HUES6 (cell line): ENCODE measurements around the gene CPNE2.
"Not testable (repeated sequence)": the region's sequence is repeated elsewhere in the genome, so short reads cannot be mapped to it uniquely, and the experiment has no call there.

Experiments used
- H3K27ac ChIP-seq: 2 replicates; pipeline ENCODE4 v1.7.0; 2013; ENCODE audit warnings: low read depth, mild to moderate bottlenecking, low read length, inconsistent platforms
- H3K27me3 ChIP-seq: 2 replicates; pipeline ENCODE4 v1.6.1; 2013; ENCODE audit warnings: low read length; ENCODE audit not compliant: control insufficient read depth, insufficient read depth
- H3K36me3 ChIP-seq: 2 replicates; pipeline ENCODE4 v1.6.1; 2013; ENCODE audit warnings: low read length; ENCODE audit not compliant: control insufficient read depth, insufficient read depth
- H3K4me1 ChIP-seq: 2 replicates; pipeline ENCODE4 v1.6.1; 2013; ENCODE audit warnings: low read length; ENCODE audit not compliant: control insufficient read depth, insufficient read depth
- H3K4me3 ChIP-seq: 2 replicates; pipeline ENCODE4 v1.5.1; 2013; ENCODE audit warnings: low read depth, low read length
- H3K9ac ChIP-seq: one replicate; pipeline ENCODE4 v1.6.1; 2013; ENCODE audit warnings: mild to moderate bottlenecking, low read length
- H3K9me3 ChIP-seq: 2 replicates; pipeline ENCODE4 v1.6.1; 2013; ENCODE audit warnings: low read depth, low read length; ENCODE audit not compliant: control insufficient read depth, insufficient read depth

Gene CPNE2

DNA sequence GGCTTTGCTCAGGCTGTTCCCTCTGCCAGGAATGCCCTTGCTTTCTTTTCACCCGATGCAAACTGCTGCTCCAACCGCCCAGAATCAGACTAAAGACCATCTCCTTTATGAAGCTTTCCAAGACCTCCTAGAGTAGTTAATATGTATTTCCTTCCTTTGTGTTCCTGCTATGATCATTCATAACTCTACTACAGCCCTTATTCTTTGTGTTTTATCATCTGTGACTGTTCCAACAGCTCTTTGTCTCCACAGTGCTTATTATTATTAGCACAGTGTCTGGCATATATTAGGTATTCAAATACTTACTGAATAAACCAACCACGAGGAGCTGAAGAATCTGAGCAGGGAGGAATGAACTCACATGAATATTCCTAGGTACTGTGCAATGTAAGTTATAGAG, 85.8 kb downstream of the CPNE2 start:
- H3K4me1 ChIP-seq, result peaks cover 21% of the 10 kb centered on the region
- H3K27ac ChIP-seq, result no peak overlapping the region
- H3K9ac ChIP-seq, result no peak overlapping the region
- peaks cover 6% of the 10 kb centered on the region for H3K36me3 ChIP-seq
- H3K27me3 ChIP-seq, result no peaks in the 10 kb centered on the region
- H3K9me3 ChIP-seq, result no peaks in the 10 kb centered on the region
- H3K4me3 ChIP-seq, result no peak overlapping the region

DNA sequence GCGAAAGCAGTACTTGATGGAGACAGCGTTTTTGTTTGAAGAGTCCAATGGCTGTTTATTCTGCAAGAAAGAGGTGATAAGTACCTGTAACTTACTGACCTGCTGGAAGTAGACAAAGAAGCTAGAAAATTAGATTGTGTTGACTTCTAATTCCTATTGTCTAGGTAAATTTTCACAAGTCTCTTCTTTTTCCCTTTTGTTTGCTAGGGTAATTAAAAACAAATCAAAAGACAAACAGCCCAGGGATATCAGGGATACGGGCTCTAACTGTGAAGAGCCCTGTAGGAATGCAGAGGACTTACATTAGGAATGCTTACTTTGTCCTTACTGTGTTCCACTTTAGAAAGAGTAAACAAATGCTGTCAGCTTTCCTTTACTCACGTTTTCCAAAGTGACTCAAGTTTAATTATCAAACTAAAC, 86.4 kb downstream of the CPNE2 start:
- H3K9ac ChIP-seq, result no peak overlapping the region
- no peak overlapping the region for H3K27ac ChIP-seq
- no peaks in the 10 kb centered on the region for H3K9me3 ChIP-seq
- no peaks in the 10 kb centered on the region; the same call in 1 of the 2 replicates for H3K36me3 ChIP-seq
- H3K4me1 ChIP-seq, result peaks cover 21% of the 10 kb centered on the region
- H3K4me3 ChIP-seq, result no peak overlapping the region
- H3K27me3 ChIP-seq, result no peaks in the 10 kb centered on the region

DNA sequence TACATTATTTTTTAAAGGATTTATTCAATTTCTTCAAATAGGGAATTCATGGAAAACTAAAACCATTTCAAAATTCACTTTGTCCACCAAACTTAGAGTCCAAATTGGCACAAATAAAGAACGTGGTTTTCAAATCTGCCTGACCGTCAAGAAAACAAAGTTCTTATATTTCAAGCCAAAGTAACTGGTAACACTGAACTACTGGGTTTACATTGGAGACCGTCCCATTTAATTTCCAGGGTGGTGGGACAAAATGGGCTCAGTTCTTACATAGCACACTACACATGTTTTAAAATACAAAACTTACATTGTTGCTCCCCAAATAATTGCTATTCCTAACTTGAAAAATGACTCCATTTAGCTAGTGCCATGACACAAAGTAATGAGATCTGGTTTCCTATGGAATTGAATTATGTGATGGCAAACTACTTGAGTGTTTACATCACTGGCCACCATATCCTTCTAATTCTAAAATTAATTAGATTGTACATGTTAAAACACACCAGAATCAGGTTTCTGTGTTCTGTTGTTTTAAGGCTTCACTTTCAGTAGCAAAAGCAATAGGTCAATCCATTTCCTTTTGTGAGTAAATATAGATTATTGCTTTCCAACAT, 86.9 kb downstream of the CPNE2 start:
- Histone ChIP-seq H3K9me3 (no peaks in the 10 kb centered on the region), H3K27me3 (no peaks in the 10 kb centered on the region), H3K27ac (no peak overlapping the region), H3K9ac (no peak overlapping the region), H3K4me1 (peaks cover 21% of the 10 kb centered on the region), H3K4me3 (no peak overlapping the region), H3K36me3 (no peaks in the 10 kb centered on the region)

DNA sequence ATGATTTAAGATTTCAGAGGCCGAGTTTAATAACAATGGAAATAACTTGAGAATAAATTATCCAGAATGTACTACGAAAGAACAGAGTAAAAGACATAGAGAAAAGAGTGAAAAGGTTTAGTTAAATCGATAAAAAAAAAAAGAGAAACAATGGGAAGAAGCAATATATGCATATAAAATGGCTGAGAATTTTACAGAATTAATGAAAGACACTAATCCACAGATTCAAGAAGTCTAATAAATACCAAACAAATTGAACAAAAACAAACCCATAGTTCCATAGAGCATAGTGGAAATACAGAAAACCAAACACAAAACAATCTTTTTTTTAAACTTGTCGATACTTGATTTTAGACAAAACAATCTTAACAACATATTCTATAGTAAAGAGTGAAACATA, 91.7 kb downstream of the CPNE2 start:
- H3K4me3 ChIP-seq, result peak overlapping the region; percentile 95; the same call in 1 of the 2 replicates
- H3K4me1 ChIP-seq, result peaks cover 23% of the 10 kb centered on the region
- H3K9me3 ChIP-seq, result no peaks in the 10 kb centered on the region
- H3K36me3 ChIP-seq, result no peaks in the 10 kb centered on the region
- H3K27ac ChIP-seq, result no peak overlapping the region
- no peak overlapping the region for H3K9ac ChIP-seq
- H3K27me3 ChIP-seq, result no peaks in the 10 kb centered on the region

DNA sequence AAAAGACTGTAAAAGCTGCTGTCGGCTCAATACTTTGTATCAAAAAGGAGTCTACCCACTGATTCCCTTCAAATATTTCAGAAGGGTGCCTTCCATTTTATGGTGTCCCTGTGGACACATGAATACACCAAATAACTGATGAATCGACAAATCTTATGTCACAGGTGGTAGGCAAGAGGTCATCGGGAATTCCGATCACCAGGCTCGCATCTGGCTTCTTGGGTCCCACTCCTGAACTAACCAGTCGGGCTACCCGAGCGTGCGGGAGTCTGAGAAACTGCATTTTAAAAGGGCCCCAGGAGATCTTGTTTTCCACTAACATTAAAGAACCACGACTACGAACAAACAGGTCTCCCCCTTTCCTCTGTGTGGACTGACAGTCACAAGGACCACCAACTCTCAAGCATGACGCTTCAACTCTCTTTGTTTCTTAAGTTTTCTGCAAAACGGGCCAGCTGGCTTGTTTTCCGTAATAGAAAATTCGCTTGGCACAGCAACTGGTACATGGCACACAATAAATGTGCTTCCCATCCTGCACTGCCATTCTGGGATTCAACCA, 92.6 kb downstream of the CPNE2 start:
- Histone ChIP-seq H3K9me3 (no peaks in the 10 kb centered on the region), H3K4me1 (peaks cover 18% of the 10 kb centered on the region), H3K27ac (peak overlapping the region; percentile 82; the same call in 1 of the 2 replicates), H3K9ac (peak overlapping the region; percentile 90), H3K4me3 (peak overlapping the region; percentile 95), H3K36me3 (no peaks in the 10 kb centered on the region), H3K27me3 (no peaks in the 10 kb centered on the region)

DNA sequence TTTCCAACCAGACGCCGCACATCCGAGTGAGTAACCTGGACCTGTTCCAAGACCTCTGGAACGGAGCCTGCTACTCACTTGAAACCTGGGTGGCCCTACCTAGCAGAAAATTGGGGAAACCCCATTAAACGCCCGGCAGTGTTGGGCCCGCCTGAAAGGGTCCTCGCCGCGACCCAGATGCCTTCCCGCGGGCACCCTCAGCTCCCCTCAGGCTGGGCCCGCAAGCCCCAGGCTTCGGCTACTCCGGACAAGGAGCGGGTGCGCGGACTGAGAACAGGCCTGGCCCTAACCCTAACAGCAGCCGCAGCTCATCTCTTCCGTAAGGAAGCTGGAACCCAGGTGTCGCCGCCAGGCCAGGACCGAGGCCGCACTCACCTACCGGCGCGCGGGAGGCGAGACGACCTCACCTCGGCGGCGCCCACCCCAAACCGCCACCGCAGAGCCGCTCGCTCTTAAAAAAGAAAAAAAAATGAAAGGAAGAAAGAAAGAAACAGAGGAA, 93.1 kb downstream of the CPNE2 start:
- Histone ChIP-seq H3K4me1 (peaks cover 18% of the 10 kb centered on the region), H3K9me3 (no peaks in the 10 kb centered on the region), H3K27me3 (no peaks in the 10 kb centered on the region), H3K36me3 (no peaks in the 10 kb centered on the region), H3K27ac (peak overlapping the region; percentile 82; the same call in 1 of the 2 replicates), H3K9ac (peak overlapping the region; percentile 90), H3K4me3 (peak overlapping the region; percentile 95)

DNA sequence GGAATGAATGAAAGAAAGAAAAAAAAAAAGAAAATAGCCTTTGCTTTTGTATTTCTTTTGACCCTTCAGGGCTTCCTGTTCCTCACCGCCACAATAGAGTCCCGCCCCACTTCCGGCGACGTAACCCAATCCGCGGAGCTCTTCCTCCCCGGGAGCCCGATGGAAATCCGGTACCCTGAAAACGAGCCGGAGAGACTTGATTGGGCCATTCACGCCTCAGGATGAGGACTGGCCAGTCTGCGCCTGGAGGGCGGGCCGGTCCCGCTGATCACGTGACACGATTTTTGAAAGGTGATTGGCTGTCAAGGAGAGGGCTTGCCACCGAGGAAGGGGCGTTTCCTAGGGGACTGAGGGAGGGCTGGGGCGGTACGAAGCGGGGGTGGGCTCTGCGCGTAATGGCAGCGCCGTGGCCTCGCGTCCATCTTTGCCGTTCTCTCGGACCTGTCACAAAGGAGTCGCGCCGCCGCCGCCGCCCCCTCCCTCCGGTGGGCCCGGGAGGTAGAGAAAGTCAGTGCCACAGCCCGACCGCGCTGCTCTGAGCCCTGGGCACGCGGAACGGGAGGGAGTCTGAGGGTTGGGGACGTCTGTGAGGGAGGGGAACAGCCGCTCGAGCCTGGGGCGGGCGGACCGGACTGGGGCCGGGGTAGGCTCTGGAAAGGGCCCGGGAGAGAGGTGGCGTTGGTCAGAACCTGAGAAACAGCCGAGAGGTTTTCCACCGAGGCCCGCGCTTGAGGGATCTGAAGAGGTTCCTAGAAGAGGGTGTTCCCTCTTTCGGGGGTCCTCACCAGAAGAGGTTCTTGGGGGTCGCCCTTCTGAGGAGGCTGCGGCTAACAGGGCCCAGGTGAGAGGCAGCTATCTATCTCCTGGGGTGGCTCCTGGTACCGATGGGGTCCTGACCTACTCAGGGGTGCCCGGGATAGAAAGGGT, 93.8 kb downstream of the CPNE2 start, which contains the start of the genes PSME3IP1 and RSPRY1:
TSS of gene PSME3IP1 (minus strand) at position 95 of the 927 bp plus-strand sequence. CDS start 12,185 bp downstream, outside the sequence.
TSS of gene RSPRY1 (plus strand) at position 385 of the 927 bp plus-strand sequence. CDS start 18,330 bp downstream, outside the sequence.
- peaks cover 18% of the 10 kb centered on the region for H3K4me1 ChIP-seq
- peak within 1 kb of the TSS; percentile 90 for H3K9ac ChIP-seq
- no peaks in the 10 kb centered on the region for H3K27me3 ChIP-seq
- H3K9me3 ChIP-seq, result no peaks in the 10 kb centered on the region
- H3K27ac ChIP-seq, result peak within 1 kb of the TSS; percentile 82; the same call in 1 of the 2 replicates
- H3K4me3 ChIP-seq, result peak within 1 kb of the TSS; percentile 95
- H3K36me3 ChIP-seq, result no peaks in the 10 kb centered on the region

DNA sequence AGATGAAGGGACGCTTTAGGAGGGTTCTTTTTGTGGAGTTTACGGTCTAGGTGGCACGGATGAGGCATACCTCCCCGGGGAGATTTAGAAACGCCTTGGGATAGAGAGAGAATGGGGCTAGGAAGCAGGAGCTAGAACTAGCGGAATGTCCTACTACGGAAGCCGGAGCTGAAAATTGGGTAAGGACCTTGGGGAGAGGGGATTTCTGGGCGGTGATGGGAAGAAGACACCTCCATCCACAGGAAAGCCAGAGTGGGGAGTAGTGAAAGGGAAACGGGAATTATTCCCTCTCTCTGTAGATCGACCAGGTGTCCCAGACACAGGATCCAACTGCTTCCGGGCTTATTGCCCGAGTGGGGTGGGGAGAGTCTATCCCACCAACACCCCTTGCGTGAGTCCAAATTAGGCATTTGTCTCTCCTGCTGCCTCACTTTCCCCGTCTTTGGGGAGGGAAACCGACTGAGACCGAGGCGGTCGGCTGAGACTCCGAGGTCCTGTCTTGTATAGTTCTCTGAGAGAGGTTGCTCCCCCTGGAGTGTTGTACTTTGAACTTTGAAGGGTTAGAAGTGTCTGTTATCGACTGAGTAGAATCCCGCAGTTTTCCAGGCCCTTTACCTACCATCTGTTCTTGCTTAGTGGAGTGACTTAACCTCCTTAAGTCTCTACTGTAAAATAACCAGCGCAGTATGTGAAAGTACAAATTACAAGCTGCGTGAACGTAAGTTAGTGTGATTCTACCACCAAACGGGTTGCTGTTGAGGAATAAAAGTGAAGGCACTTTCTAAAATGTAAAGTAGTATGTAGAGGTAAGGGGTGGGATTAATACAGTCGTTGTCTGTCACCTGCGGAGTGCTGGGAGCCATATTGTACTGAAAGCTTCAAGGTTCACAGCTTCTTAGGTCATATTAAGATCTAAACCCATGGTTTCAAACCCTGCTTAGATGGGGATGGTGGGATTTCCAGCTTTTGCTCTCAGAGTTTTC, 94.8 kb downstream of the CPNE2 start:
- no peaks in the 10 kb centered on the region for H3K9me3 ChIP-seq
- peak overlapping the region; percentile 83 for H3K9ac ChIP-seq
- H3K4me3 ChIP-seq, result peak overlapping the region; percentile 86
- no peaks in the 10 kb centered on the region for H3K27me3 ChIP-seq
- H3K4me1 ChIP-seq, result peaks cover 9% of the 10 kb centered on the region
- H3K36me3 ChIP-seq, result no peaks in the 10 kb centered on the region
- H3K27ac ChIP-seq, result peak overlapping the region; percentile 43; the same call in 1 of the 2 replicates

DNA sequence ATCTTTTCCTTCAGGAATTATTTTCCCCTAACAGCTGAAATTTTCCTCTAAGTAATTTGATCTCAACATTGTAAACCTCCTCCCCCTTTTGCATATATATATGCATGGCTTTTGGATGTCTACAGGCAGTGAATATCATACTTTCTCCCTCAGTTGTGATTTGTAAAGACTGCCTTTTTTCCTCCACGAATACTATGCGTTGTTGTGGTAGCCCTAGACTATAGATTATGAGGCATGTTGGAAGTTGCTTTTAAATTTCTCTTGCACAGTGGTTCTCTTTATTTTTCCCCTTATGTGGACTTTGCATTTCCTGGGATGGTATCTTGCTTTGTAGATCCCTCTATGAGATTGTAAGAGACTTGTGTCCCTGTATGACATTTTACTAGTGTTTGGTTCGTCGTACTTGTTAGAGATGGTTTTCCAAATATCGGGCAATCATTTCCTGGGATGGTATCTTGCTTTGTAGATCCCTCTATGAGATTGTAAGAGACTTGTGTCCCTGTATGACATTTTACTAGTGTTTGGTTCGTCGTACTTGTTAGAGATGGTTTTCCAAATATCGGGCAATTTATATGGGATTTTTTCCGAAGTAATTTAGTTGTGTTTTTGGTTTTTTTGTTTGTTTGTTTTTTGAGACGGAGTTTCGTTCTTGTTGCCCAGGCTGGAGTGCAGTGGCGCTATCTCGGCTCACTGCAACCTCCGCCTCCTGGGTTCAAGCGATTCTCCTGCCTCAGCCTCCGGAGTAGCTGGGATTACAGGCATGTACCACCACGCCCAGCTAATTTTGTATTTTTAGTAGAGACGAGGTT, 95.7 kb downstream of the CPNE2 start:
- not testable (repeated sequence) for H3K27ac ChIP-seq, H3K9me3 ChIP-seq, H3K36me3 ChIP-seq, H3K4me1 ChIP-seq, H3K27me3 ChIP-seq, H3K9ac ChIP-seq
- peak overlapping the region; percentile 86 for H3K4me3 ChIP-seq
